ENCODE data around the gene KRTAP5-11. TPM values are rescaled to one million over a fixed set of nuclear protein-coding genes. Genes with fewer than 3 reads are reported as not detected.
"Not testable (repeated sequence)": the region's sequence is repeated elsewhere in the genome, so short reads cannot be mapped to it uniquely, and the experiment has no call there.

The KRTAP5-11 gene
- total and polyA plus RNA-seq, 2 experiments from 2014 or later = not detected

- not testable (repeated sequence) for ATAC-seq; H3K27ac ChIP-seq (ENCODE audit: low read depth); H3K4me2 ChIP-seq; H3K4me3 Mint-ChIP-seq; H3K4me1 ChIP-seq (ENCODE audit: insufficient read depth); H3K9me3 Mint-ChIP-seq; H3K27ac Mint-ChIP-seq; H4K20me1 ChIP-seq (replicated peaks; ENCODE audit: insufficient read depth); H3K4me3 ChIP-seq; DNase-seq (ENCODE audit: low spot score); H3K9me2 ChIP-seq (ENCODE audit: insufficient read depth); H3K36me3 ChIP-seq (ENCODE audit: insufficient read depth); H2AFZ ChIP-seq; H3K79me2 ChIP-seq (replicated peaks; ENCODE audit: insufficient read depth); H3K36me3 Mint-ChIP-seq (ENCODE audit: low read depth); H3F3A ChIP-seq (replicated peaks; ENCODE audit: low read depth); H3K4me1 Mint-ChIP-seq
- H3K27me3 Mint-ChIP-seq (ENCODE audit: insufficient read depth, low read depth, poor library complexity) = peaks cover 41% of the 10 kb centered on the region
- peaks cover 31% of the 10 kb centered on the region for H3K27me3 ChIP-seq (ENCODE audit: insufficient read depth)
- peak; percentile 43 to 49 for TF ChIP-seq CTCF (conservative IDR thresholded peaks at IDR 0.05; ENCODE audit: low read depth in 2 of 2)
Observed at GRCh38 chr11:71604798-71605488, 22.3 kb upstream of the KRTAP5-11 start.

GRCh38 chr11:71603221-71603620 is 20.5 kb upstream of the KRTAP5-11 start:
- not testable (repeated sequence) for DNase-seq (ENCODE audit: low spot score); H4K20me1 ChIP-seq (replicated peaks; ENCODE audit: insufficient read depth); H3K79me2 ChIP-seq (replicated peaks; ENCODE audit: insufficient read depth); H3K9me2 ChIP-seq (ENCODE audit: insufficient read depth); H3K27ac Mint-ChIP-seq; H3F3A ChIP-seq (replicated peaks; ENCODE audit: low read depth); H3K27ac ChIP-seq (ENCODE audit: low read depth); H2AFZ ChIP-seq; H3K36me3 ChIP-seq (ENCODE audit: insufficient read depth); H3K9me3 Mint-ChIP-seq; H3K4me2 ChIP-seq; H3K36me3 Mint-ChIP-seq (ENCODE audit: low read depth); H3K4me1 ChIP-seq (ENCODE audit: insufficient read depth); H3K4me3 Mint-ChIP-seq; ATAC-seq; H3K4me3 ChIP-seq; H3K4me1 Mint-ChIP-seq
- peaks cover 21% of the 10 kb centered on the region for H3K27me3 ChIP-seq (ENCODE audit: insufficient read depth)
- peaks cover 34% of the 10 kb centered on the region for H3K27me3 Mint-ChIP-seq (ENCODE audit: insufficient read depth, low read depth, poor library complexity)

GRCh38 chr11:71589546-71589920 is 6.9 kb upstream of the KRTAP5-11 start:
- H3K9me3 Mint-ChIP-seq; H3K36me3 Mint-ChIP-seq (ENCODE audit: low read depth); H3K27ac Mint-ChIP-seq; H3F3A ChIP-seq (replicated peaks; ENCODE audit: low read depth); H4K20me1 ChIP-seq (replicated peaks; ENCODE audit: insufficient read depth); H3K79me2 ChIP-seq (replicated peaks; ENCODE audit: insufficient read depth); H3K4me3 Mint-ChIP-seq; H3K9me2 ChIP-seq (ENCODE audit: insufficient read depth); H2AFZ ChIP-seq; H3K27me3 Mint-ChIP-seq (ENCODE audit: insufficient read depth, low read depth, poor library complexity); H3K27ac ChIP-seq (ENCODE audit: low read depth); H3K4me2 ChIP-seq; H3K4me1 Mint-ChIP-seq; H3K27me3 ChIP-seq (ENCODE audit: insufficient read depth); H3K36me3 ChIP-seq (ENCODE audit: insufficient read depth); H3K4me1 ChIP-seq (ENCODE audit: insufficient read depth); DNase-seq (ENCODE audit: low spot score); H3K4me3 ChIP-seq; ATAC-seq: not testable (repeated sequence)

DNA sequence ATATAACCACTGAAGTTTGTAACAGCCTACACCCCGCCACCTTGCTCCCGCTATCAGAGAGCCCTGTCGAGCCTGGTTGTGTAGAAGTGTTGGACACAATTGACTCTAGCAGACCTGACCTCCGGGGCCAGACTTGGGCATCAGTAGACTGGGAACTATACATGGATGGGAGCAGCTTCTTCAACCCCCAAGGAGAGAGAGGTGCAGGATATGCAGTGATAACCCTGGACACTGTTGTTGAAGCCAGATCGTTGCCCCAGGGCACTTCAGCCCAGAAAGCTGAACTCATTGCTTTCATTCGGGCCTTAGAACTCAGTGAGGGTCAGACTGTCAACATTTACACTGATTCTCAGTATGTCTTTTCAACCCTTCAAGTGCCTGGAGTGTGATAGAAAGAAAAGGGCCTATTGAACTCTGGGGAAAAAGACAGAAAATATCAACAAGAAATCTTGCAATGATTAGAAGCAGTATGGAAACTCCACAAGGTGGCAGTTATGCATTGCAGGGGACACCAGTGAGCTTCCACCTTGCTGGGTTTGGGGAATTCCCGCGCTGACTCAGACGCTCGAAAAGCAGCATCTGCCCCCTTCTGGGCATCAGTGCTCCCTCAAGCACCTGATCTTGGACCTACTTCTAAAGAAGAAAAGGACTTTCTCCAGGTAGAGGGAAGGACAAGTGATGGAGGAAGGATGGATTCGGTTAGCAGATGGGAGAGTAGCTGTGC is 6.3 kb upstream of the KRTAP5-11 start:
- ATAC-seq; H3K27me3 ChIP-seq (ENCODE audit: insufficient read depth); H3K27ac ChIP-seq (ENCODE audit: low read depth); H3K27me3 Mint-ChIP-seq (ENCODE audit: insufficient read depth, low read depth, poor library complexity); H3F3A ChIP-seq (replicated peaks; ENCODE audit: low read depth); H4K20me1 ChIP-seq (replicated peaks; ENCODE audit: insufficient read depth); H3K4me1 ChIP-seq (ENCODE audit: insufficient read depth); H3K79me2 ChIP-seq (replicated peaks; ENCODE audit: insufficient read depth); H3K36me3 Mint-ChIP-seq (ENCODE audit: low read depth); H3K4me3 Mint-ChIP-seq; H3K4me3 ChIP-seq; H3K36me3 ChIP-seq (ENCODE audit: insufficient read depth); H2AFZ ChIP-seq; H3K4me2 ChIP-seq; H3K4me1 Mint-ChIP-seq; H3K9me2 ChIP-seq (ENCODE audit: insufficient read depth); H3K9me3 Mint-ChIP-seq; H3K27ac Mint-ChIP-seq: not testable (repeated sequence)
- peak; percentile 62 to 72 for TF ChIP-seq CTCF (conservative IDR thresholded peaks at IDR 0.05; ENCODE audit: low read depth in 2 of 2)
- peak; percentile 71 for DNase-seq (ENCODE audit: low spot score)

DNA sequence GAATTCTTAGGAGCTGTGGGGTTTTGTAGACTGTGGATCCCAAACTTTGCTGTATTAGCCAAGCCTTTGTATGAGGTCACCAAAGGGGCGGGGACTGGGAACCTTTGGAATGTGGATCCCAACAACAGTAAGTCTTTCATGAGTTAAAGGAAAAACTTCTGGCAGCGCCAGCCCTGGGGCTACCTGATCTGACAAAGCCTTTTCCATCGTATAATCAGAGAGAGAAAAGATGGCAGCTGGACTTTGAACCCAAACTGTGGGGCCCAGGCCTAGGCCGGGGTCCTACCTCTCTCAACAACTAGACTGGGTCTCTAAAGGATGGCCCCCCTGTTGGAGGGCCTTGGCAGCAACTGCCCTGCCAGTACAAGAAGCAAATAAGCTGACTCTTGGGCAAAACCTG is 5.6 kb upstream of the KRTAP5-11 start:
- not testable (repeated sequence) for H3K79me2 ChIP-seq (replicated peaks; ENCODE audit: insufficient read depth); H3K4me3 Mint-ChIP-seq; H3K36me3 Mint-ChIP-seq (ENCODE audit: low read depth); H2AFZ ChIP-seq; H3K27ac ChIP-seq (ENCODE audit: low read depth); ATAC-seq; H3K4me2 ChIP-seq; H4K20me1 ChIP-seq (replicated peaks; ENCODE audit: insufficient read depth); H3K27me3 Mint-ChIP-seq (ENCODE audit: insufficient read depth, low read depth, poor library complexity); H3K4me3 ChIP-seq; H3K4me1 ChIP-seq (ENCODE audit: insufficient read depth); H3K27me3 ChIP-seq (ENCODE audit: insufficient read depth); H3K27ac Mint-ChIP-seq; H3K9me2 ChIP-seq (ENCODE audit: insufficient read depth); H3K36me3 ChIP-seq (ENCODE audit: insufficient read depth); H3K4me1 Mint-ChIP-seq; H3F3A ChIP-seq (replicated peaks; ENCODE audit: low read depth); H3K9me3 Mint-ChIP-seq
- peak; percentile 51 for DNase-seq (ENCODE audit: low spot score)
